A673 (cell line): ENCODE data around the gene KRT15.

Experiments
- CTCF ChIP-seq: fragments of 300-800, 200-600 bp; sonication (generic); conservative IDR thresholded peaks from 2 replicates; pipeline ENCODE4 v1.5.1; 2017; ENCODE audit warnings: low read depth, mild to moderate bottlenecking, antibody characterized with exemption, low read length, moderate library complexity, mixed read lengths
- EZH2 ChIP-seq: fragments of 200-600 bp; sonication (generic); IDR thresholded peaks from 2 replicates; pipeline ENCODE4 v1.6.1; 2017; ENCODE audit warnings: borderline replicate concordance, low read depth, mild to moderate bottlenecking, mixed read lengths, antibody characterized with exemption, low read length; ENCODE audit not compliant: poor library complexity, severe bottlenecking

GRCh38 chr17:41549596-41550039, 30.9 kb upstream of the KRT15 start:
- TF ChIP-seq EZH2: no peak
- TF ChIP-seq CTCF: no peak
